Superior temporal gyrus (tissue), 1 donor: ENCODE measurements around the gene PLEKHA1.
A peak's percentile ranks its signal among the peaks of the same experiment; 100 is the strongest.

Experiments used
- DNase-seq: peaks from one replicate; pipeline ENCODE4 v3.0.0-alpha.2; 2016; ENCODE audit errors: extremely low spot score

PLEKHA1 gene

DNA sequence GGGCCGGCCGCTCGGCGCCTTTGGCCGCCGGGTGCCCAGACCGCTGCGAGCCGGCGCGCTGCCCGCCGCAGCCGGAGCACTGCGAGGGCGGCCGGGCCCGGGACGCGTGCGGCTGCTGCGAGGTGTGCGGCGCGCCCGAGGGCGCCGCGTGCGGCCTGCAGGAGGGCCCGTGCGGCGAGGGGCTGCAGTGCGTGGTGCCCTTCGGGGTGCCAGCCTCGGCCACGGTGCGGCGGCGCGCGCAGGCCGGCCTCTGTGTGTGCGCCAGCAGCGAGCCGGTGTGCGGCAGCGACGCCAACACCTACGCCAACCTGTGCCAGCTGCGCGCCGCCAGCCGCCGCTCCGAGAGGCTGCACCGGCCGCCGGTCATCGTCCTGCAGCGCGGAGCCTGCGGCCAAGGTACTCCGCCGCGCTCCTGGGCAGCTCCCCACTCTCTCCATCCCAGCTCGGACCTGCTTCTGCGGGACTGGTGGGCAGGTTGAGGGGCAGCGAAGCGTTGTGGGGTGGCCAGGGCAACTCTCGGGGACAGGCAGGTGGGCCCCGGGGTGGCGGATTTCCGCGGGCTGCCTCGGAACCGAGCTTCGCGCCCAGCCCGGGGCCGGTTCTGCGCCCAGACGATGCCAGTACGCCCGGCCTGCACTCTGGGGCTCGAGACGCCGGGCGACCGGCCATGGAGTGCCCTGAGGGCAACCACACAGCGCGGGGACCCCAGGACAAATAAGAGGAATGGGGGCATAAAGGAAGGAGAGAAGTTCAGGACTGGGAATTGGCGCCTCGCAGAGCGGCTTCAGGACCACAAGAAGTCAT, 87.4 kb downstream of the PLEKHA1 start:
- peak; percentile 10 for DNase-seq

DNA sequence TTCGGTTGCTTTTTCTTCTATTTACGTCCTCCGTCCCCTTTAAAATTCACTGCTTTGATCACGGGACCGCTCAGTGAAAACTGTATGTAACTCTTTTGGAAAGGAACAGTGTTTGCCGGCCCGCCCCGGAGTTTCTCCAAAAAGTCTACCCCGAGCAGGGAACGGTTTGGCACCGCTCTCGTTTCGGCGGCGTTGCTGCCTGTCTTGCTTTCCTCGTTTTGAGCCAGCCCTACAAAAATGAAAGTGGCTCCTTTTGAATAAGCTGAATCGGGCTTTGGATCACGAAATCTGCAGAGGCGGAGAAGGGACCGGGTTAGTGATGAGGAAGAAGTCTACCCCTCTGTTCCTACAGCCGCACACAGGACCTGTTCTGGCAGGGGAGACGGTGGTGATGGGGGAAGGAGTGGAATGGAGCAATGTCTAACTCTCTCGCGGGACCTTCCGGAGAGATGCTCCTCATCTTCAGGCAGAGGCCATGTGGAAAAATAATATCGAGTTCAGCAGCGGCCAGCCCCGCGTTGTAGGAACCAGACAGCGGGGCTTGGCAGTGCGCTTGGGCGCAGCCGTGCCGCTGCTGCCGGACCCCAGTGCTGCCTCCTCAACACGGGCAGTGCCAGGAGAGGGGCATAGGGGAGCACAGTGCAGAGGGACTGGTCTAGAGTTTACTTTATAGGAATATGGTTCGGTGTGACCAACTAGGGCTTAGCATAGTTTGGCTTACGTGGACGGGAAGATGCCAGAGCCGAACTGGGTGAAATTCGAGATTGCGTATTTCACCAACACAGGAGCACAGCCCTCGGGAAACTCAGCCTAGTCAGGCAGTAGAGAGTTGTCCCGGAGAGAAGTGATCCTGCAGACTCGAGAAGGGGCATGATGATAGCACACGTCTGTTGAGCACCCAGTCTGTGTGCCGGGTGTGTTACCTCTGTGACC, 88.3 kb downstream of the PLEKHA1 start:
- DNase-seq = peak; percentile 71

DNA sequence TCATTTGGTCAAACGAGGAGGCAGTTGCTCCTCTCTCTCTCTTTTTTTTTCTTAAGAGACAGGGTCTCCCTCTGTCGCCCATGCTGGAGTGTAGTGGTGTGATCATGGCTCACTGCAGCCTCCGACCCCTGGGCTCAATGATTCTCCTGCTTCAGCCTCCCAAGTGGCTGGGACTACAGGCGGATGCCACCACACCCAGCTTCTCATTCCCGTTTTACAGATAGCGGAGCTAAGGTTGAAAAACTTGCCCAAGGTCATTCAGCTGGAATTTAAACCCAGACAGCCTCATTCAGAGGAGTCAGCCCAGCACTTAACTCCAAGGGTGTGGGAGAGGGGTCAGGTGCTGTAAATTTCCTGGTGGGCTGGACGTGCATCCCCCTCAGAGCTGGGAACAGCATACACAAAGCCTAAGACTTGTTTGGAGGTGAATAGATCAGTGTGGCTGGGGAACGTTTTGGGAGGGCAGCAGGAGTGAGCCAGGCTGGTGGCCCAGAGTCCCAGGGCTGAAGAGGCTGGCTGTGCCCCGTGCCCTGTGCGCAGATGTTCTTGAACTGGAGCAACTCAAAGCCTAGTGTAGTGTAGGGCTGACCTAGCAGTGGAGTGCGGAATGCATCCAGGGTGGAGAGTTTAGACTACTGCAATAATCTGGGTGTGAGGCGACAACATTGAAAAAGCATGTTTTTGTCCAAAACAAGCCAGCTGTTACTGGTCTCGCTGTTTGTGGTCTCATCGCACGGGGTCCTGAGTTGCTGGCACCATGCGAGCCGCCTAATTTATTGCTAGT, 89.2 kb downstream of the PLEKHA1 start:
- DNase-seq = peak; percentile 27

DNA sequence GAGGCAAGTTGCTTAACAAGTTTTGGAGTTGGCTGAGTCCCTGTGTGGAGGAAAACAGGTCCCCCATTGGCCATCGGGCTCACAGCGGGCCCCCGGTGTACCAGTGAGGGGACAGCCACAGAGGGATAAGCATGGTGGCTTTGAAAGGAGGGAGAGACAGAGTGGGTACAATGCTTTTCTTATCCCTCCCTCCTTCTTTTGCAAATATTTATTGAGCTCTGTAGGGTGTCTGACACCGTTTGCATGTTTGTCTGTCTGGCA, 89.7 kb downstream of the PLEKHA1 start:
- no peak for DNase-seq

DNA sequence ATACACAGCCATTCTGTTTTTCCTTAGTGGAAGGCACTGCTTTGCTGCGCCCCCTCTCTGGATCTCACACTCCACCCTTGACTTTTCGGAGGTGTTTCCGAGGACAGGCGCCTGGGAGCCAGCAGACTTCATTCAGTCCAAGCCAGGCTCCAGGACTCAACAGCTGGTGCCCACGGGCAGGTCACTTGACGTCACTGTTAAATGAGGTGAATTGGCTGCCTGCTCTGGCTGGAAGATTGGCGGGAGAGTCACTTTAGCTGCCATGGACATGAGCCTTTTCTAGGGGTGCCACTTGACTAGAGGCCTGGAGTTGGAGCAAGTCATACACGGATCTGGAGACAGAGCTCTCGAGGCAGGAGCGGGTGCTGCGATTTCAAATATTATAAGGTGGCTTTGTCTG, 90.1 kb downstream of the PLEKHA1 start:
- no peak for DNase-seq

DNA sequence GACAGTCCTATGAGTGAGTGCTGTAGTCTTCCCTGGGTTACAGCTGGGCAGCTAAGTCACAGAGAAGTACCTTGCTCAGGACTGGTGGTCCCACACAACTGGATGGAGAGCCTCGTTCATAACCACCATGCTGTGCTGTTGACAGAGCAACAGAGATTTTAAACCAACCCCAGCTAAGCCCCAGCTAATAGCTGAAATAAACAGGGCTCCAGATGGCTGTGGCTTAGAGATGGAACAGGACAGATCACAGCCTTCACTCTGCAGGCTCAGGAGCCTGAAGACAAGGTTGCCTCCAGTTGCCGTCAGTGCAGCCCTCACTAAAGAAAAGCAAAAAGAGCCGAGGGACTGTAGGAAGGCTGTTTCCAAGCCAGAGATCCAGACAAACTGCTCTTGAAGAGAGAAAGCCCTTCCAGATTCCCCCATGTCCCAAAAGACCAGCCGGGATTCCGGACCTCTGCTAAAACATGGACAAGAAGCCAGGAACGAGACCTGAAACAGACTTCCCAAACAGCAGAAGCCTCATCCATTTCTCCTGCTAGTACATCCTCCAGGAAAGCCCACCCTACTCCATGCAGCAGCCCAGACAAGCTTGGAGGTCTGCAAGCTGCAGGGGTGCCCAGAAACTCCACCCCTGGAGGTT, 91.0 kb downstream of the PLEKHA1 start:
- no peak for DNase-seq

DNA sequence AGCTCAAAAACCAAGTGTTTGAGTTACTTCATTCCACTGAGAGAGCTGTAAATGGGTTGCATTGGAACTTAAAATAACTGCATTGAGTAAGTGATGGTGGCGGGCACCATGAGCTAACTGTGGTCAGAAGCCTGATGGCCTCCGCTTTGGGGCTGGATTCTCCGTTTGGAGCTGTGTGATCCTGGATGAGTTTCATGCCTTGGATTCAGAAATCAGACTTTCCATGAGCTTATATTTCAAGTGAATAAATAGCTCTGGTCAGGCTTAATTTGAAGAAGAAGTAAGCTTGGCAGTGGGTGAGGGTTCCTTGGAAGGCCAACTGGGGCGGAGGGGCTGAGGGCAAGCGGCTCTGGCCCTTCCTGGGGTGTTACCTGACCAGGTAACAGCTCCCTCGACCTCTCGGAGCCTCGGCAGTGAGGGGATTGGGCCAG, 92.5 kb downstream of the PLEKHA1 start:
- DNase-seq = no peak

DNA sequence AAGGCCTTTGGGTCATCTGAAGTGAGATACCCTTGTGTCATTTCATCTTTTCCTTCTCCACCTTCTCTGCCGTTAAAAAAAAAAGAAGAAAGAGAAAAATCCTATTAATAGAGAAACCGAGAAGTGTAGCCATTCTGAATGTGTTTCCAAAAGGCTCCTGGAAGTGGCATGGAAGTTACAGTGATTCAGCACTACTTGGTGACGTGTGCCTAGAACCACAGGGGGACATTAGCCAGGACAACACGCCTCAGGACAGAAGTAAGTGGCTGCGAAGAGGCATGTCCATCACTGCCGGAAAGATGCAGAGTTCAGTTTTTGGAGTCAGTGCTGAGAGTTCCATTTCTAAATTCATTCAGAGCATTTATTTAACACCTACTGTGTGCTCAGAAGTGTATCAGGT, 93.2 kb downstream of the PLEKHA1 start:
- no peak for DNase-seq

DNA sequence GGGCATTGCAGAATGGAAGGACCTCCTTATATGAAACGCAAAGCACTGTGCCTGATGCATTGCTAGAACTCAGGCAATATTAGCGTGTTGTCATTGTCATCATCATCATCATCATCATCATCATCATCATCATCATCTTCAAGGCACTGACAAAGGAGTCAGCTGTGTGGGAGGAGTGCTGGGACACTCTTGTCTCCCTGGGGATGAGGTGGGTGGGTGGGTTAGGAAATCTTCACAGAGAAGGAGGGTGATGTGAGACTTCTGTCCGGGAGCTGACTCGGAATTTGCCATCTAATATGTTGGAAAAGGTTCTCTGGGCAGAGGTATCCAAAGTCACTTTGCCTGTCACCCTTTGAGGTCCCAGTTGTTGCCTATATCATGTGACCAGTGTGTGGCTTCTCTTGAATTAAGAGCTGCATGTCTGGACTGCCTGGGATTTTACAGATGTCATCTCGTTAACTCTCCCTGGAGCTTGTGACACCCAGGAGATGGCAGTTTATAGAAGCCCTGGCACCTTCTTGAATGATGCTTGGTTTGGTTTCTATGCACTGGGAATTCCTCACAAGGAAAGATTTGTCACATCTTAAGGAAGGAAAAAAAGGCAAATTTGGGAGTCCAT, 93.9 kb downstream of the PLEKHA1 start:
- DNase-seq = no peak

DNA sequence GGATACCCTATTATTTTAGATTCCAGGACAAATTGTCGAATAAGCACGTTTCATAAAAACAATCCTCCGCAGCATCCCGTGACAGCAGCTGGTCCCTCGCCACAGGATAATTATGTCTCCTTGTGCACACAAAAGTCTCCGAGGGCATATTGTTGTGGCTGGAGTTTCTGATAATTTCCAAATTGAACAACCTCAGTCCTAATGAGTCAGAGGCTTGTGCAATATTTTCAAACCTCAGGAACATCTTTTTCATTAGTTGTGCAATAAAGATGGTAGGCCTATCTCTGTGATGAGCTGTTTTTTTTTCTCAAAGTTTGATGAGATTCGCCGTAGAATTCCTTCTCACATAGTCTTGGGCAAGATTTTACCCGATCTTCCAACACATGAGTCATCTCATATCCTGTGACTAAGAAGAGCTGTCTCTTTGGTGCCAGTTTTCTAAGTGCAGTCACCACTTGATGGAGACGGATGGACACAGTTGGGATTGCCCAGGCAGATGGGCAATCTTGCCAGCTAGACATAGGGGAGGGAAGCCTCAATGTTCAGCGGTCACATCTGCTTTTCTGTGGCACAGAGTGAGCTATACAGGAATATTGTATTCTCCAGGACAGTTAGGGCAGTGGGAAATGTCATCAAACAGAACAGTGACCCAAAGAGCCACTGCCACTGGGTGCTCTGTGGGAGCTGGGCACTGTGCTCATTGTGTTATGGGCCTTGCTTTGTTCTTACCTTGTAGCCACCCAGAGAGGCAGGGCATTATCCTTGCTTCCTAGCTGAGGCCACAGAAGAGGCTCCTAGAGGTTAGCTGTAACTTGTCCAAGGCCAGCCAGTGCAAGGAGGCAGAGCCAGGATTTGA, 94.6 kb downstream of the PLEKHA1 start:
- DNase-seq = peak; percentile 80

DNA sequence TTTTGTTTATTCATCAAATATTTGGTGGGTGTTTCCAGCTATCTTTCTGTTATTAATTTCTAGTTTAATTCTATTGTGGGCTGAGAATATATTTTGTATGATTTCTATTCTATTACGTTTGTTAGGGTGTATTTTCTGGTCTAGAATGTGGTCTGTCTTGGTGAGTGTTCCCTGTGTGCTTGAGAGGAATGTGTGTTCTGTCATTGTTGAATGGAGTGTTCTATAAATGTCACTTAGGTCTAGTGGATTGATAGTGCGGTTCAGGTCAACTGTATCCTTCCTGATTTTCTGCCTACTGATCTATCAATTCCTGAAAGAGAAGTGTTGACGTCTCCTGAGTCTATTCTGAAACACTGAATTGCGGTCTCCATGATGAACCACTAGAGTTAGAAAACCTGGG, 95.3 kb downstream of the PLEKHA1 start:
- no peak for DNase-seq

DNA sequence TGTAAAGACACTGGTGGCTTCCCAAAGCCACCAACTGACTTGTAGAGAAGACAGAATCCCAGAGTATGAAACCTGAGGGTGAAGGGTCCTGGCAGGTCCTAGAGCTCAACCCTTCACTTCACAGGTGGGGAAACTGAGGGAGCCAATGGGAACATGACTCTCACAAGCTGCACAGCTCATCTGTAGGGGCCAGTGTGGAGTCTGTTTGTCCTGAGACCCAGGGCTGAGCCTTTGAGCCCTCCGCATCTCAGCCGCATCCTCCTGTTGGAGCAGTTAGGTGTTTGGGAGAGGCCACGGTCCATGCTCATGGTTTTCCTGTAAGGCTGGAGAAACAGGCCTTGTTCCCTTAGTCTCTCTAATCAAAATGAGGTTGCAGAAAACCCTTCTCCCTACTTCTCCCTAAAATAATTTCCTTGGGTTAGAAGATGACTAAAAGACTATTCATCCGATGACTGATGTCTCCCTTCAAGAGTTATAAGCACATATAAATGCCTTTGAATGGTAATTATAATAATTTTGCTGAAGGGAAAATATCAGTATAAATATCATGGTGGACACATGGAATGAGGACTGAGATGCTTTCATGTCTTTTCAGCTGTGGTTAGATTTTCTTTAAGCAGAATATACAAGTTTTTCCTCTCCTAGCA, 97.1 kb downstream of the PLEKHA1 start:
- no peak for DNase-seq

DNA sequence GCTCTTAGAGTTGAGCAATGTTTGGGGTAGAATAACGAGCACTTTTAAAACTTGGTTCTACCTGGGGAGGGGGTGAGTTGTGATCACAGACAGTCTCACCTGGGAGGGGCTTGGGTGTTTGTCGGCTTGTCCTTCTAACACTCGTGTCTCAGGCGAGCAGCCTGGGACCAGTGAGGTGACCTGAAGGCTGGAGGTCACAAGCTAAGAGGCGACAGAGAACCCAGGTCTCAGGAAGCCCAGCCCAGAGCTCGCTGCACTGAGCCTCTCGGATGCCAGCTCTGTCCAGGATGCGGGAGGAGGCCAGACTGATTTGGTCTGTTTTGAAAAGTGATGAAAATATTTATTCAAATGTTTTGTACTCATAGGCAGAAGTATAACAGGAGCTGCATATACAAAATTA, 98.6 kb downstream of the PLEKHA1 start:
- DNase-seq = no peak

DNA sequence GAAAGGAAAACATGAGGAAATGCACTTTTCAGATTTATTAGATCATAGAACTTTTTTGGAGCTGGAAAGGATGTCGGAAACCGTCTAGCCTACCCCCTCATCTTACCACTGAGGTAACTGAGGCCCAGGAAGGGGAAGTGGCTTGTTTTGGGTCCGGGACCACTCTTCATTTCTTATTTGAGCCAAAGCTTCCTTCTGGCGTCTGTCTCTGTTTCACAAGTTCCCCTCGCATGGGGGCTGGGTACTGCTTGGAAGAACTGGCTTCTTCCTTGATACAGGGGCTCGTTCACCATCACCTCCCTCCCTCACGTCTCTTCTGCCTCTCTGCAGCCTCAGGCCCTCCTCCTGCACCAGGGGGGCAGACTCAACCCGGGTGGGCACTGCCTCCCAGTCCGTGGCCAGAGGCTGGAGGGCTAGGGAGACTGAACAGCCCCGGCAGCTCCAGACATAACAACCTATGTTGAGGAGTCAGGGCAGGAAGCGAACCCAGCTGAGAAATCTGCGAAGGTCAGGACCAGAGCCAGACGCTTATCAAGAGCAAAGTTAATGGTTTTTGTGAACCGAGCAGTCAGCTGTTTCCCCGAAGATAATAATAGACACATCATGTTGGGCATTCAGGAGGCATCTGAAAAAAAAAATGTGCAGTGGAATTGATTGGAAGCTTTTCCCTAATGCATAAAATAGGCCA, 99.8 kb downstream of the PLEKHA1 start:
- DNase-seq = peak; percentile 68

DNA sequence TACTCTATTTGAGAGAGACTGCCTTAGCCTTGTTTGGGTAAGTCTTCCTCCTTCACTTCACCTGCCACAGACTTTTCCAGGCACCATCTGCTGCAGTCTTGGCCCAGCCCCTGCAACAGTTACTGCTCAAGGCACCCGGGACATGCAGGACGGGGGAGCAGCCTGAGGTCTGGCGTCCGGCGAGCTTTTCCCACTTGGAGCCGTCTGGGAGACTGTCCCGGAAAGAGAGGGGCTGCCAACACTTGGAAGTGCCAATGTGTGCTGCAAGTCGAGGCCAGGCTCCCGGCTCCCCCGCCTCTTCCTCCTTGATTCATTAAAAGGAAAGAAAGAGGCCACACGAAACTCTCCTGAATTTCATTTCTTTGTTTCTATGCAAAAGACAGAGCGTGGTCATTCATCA, 100.6 kb downstream of the PLEKHA1 start:
- DNase-seq = peak; percentile 67

DNA sequence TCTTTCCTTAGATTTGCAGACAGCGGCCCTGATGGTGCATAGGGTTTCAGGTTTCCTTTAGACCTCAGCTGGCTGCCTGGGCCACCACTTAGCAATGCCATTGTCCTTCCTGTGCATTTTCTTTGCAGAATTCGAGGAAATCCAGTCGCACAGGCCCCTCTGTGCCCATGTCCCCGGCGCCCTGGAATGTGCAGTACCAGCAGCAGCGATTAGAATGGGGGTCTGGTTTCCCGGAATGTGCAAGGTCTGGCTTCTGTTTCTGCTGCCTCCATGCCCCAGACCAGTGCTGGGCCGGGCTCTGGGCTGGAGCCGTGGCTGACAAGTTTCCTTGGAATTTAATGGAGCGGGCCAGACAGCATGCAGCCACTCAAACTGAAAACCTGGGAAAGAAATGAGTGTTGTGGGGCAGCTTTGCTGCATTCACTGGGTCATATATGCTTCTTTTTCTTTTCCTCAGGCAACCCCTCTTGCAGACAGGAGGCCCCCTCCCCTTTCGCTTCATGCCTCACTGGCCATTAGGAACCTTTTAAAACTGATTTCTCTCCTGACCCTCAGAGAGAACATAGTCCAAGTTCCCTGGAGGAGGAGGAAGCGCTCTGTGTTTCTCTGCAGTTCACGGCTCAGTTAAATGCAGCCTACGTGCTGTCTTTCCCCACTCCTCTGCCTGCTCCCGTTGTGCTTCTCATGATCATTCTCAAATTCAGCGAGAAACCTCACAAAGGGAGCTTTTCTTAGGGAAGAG, 101.3 kb downstream of the PLEKHA1 start:
- no peak for DNase-seq

DNA sequence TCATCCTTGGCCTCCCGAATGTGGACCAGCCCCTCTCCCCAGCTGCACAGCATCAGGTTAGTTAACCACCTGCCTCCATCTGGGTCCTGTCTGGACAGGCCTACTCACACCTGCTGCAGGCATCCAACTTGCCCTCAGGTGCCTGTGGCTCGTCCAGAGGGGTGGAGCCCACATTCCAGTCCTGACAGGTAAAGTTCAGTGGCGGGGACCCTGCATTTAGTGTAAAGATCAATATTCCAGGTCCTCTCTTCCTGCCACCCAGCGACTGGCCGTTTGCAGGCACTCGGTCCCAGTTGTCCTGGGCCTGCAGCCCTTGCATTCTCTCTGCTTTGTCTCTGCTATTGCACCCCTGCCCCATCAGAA, 101.8 kb downstream of the PLEKHA1 start:
- DNase-seq = no peak

DNA sequence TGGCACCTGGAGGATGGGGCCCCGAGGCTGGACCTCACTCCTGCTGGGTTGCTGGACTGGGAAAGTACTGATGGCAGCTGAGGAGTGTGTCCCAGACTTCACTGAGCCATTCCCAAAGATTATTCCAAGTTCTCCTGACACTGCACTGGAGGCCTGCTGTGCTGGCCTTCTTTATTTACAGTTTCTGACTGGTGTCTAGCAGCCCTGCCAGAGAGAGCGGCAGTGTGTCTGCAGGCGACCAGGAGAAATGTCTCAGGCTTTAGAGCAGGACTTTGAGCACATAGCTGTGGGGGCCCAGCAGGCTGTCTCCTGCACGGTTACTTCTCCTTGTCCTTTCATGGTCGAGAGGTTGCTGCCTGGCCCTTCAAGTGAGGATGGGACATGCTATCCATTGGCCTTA, 102.9 kb downstream of the PLEKHA1 start:
- no peak for DNase-seq

DNA sequence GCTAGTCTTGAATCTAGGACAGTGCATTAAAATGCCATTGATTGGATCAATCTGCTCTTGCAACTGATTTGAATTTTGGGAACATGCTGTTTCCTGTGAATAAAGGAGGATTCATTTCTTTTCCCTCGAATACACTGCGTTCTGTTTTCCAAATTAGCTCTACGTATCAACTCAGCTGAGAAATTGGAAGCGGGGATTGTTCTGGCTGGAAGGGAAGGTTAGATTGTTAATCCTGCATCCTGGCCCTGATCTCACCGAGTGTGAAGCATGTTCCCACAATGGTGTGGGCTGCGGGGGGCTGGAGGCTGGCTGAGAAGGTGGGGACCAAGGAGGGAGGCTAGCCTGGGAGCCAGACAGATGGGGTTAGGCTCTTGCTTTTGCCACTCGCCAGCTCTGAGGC, 104.5 kb downstream of the PLEKHA1 start:
- peak; percentile 90 for DNase-seq
